Activated CD4-positive, alpha-beta T cell treated with anti-CD3 and anti-CD28 coated beads, Interleukin-2, amount 10 ng/mL, durations not matched to agents 7 days and 5 days (primary cell): ENCODE data around the gene MKLN1. TPM values are rescaled to one million over a fixed set of nuclear protein-coding genes. Genes with fewer than 3 reads are reported as not detected.
"Not testable (repeated sequence)": the region's sequence is repeated elsewhere in the genome, so short reads cannot be mapped to it uniquely, and the experiment has no call there.

Experiments used
- CTCF ChIA-PET: fragments of 350-600 bp; sonication (Branson Sonifier 250); formaldehyde crosslinking; loops from one replicate; lab custom pipeline; 2021; ENCODE audit warnings: antibody characterized with exemption; lab: Charles Lee
- POLR2A ChIA-PET: fragments of 350-600 bp; sonication (Branson Sonifier 250); formaldehyde crosslinking; loops from one replicate; lab custom pipeline; 2021; ENCODE audit warnings: antibody characterized with exemption; lab: Charles Lee
- DNase-seq: peaks from one replicate; pipeline ENCODE4 v3.0.0-alpha.2; 2020
- H3K27ac Mint-ChIP-seq: one replicate; pipeline ENCODE4 v1.8.0; 2021; ENCODE audit warnings: mild to moderate bottlenecking, moderate library complexity, mixed read lengths
- H3K27me3 Mint-ChIP-seq: one replicate; pipeline ENCODE4 v1.8.0; 2021; ENCODE audit warnings: mixed read lengths
- H3K36me3 Mint-ChIP-seq: one replicate; pipeline ENCODE4 v1.8.0; 2021; ENCODE audit warnings: low read depth, mixed read lengths
- H3K4me1 Mint-ChIP-seq: one replicate; pipeline ENCODE4 v1.8.0; 2021; ENCODE audit warnings: mixed read lengths
- H3K4me3 Mint-ChIP-seq: one replicate; pipeline ENCODE4 v1.8.0; 2021; ENCODE audit warnings: mild to moderate bottlenecking, moderate library complexity, mixed read lengths
- H3K9me3 Mint-ChIP-seq: one replicate; pipeline ENCODE4 v1.8.0; 2021; ENCODE audit warnings: mixed read lengths
- total RNA-seq, 2 experiments: library from RNA; stranded (reverse); gene quantifications; one replicate each; pipeline ENCODE4 v1.2.3, GENCODE V29; 2021

The MKLN1 gene
- total RNA-seq, 2 experiments from 2014 or later = 36.8 to 40.1 TPM

DNA sequence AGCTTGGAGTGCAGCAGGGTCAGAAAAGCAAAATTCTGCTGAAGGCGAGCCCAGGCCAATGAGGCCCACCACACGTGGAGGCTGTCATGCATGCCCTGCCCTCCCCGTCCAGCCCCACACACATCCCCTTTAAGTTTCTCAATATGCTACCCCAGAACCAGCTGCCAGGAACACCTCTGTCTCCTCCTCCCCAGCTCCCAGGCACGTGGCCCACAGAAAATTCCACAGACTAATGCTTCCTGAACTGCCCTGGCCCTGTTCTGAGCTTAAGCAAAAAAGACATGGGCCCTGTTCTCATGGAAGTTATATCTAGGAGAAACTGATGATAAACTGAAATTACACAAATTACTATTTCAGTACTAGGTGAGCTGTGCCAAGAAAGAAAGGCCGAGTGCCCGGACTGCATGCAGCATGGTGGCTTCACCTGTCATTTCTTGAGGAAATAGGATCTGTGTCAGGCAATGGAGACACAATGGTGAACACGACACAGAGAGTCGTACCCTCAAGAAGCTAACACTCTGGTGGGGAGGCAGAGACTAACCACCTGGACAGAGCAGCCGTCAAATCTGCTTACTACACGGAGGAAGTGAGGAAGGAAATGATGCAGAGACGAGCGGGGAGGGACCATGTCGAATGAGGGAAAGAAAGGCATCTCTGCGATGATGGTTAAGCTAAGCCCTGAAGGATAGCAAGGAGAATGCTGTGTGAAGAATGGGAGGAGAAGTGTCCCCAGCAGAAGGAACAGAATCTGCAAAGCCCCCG lies 184.3 kb downstream of the MKLN1 start:
- ChIA-PET CTCF (interaction anchor here (0.6 to 2.6 kb wide), 6 partner anchors 11 to 667 kb away, joined by 3 to 12 read pairs (median 6); no protein-coding TSS in a partner anchor), POLR2A (no interaction called here)
- peaks cover 2% of the 10 kb centered on the region for H3K27me3 Mint-ChIP-seq
- H3K4me1 Mint-ChIP-seq = peaks cover 33% of the 10 kb centered on the region
- H3K9me3 Mint-ChIP-seq = no peaks in the 10 kb centered on the region
- no peak overlapping the region for H3K4me3 Mint-ChIP-seq
- no peak overlapping the region for H3K27ac Mint-ChIP-seq
- H3K36me3 Mint-ChIP-seq = no peaks in the 10 kb centered on the region
- DNase-seq = no peak

DNA sequence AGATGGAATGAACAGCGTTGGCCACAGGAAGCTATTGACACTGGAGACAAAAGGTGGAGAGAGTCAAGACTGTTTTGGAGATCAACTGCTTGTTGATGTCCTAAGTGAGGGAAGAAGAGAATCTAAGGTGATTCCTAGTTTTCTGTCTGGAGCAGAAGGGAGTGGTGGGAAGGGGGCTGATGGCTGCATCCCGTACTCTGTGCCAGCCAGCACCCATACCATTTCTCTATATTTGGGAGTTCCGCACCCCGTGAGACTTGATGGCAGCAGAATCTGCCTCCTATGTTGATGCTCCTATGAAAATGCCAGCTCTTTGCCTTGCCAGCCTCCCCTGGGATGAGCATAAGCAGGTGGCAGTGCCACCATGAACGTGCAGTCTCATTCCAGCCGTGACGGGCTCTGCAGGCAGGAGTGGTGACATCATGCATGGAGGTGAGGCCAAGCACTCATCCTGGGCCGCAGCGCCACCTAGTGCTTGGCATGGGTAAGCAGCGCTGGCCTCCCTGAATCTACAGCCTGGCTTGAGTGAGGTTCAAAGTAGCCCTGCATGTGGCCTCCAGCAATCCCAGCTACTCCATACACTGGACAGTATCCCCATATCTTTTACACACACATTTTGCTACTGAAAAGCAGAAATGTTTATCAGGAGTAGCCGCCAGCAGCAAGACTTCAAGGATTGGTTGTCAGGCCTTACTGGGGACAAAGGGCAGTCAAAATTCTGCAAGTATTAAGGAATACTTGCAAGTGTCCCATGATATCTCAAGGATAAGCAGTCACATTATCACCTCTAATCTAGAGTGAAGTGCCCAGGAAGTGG lies 185.8 kb downstream of the MKLN1 start:
- Mint-ChIP-seq H3K36me3 (no peaks in the 10 kb centered on the region), H3K27me3 (peaks cover 2% of the 10 kb centered on the region), H3K9me3 (no peaks in the 10 kb centered on the region), H3K27ac (peak overlapping the region; percentile 6), H3K4me3 (no peak overlapping the region), H3K4me1 (peaks cover 24% of the 10 kb centered on the region)
- DNase-seq = peak; percentile 85
- ChIA-PET CTCF (interaction anchor here (0.6 to 1.4 kb wide), 10 partner anchors 9 to 628 kb away, joined by 3 to 7 read pairs (median 4); no protein-coding TSS in a partner anchor), POLR2A (no interaction called here)

DNA sequence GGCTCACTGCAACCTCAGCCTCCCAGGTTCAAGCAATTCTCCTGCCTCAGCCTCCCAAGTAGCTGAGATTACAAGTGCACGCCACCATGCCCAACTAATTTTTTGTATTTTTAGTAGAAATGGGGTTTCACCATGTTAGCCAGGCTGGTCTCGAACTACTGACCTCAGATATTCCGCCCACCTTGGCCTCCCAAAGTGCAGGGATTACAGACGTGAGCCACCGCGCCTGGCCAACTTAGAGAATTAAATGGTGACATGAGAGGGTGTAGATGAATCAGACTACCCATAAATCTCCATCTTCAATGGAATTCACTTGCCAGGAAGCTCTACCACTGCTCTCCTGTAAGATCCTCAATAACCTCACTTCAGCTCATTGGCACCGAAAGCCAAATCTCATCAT lies 187.8 kb downstream of the MKLN1 start:
- peaks cover 20% of the 10 kb centered on the region for H3K4me1 Mint-ChIP-seq
- H3K36me3 Mint-ChIP-seq, H3K9me3 Mint-ChIP-seq, DNase-seq, POLR2A ChIA-PET, H3K27ac Mint-ChIP-seq, H3K4me3 Mint-ChIP-seq, H3K27me3 Mint-ChIP-seq: not testable (repeated sequence)
- CTCF ChIA-PET = interaction anchor here (1.3 to 1.5 kb wide), 2 partner anchors 326 to 407 kb away, joined by 3 read pairs; no protein-coding TSS in a partner anchor

DNA sequence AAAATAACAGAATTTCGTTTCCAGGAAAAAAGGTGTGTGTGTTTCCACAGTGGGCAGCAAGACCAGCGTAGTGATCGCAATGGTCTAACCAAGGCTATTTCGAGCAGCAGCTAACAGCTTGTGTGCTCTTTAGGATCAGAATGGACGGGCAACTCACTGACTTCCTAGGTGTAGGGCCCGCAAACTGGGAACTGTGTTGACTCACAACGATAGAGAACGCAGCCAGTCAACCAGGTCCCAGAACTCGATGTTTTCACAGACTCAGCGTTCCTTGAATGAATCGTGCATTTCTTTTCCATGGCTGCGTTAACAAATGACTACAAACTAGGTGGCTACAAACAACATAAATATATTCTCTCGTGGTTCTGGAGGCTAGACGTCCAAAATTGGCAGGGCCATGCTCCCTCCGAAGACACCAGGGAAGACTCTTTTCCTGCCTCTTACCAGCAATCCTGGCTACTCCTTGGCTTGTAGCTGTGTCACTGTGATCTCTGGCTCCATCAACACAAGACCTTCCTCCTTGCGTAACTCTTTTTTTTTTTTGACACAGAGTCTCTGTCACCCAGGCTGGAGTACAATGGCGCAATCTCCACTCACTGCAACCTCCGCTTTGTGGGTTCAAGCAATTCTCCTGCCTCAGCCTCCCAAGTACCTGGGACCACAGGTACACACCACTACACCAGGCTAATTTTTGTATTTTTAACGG lies 189.7 kb downstream of the MKLN1 start:
- Mint-ChIP-seq H3K4me3 (no peak overlapping the region), H3K4me1 (peaks cover 21% of the 10 kb centered on the region), H3K36me3 (no peaks in the 10 kb centered on the region), H3K27me3 (peaks cover 2% of the 10 kb centered on the region), H3K9me3 (no peaks in the 10 kb centered on the region), H3K27ac (no peak overlapping the region)
- POLR2A ChIA-PET = no interaction called here
- CTCF ChIA-PET = interaction anchor here (0.6 kb wide), 1 partner anchor 16 kb away, joined by 4 read pairs; no protein-coding TSS in a partner anchor
- DNase-seq = no peak

DNA sequence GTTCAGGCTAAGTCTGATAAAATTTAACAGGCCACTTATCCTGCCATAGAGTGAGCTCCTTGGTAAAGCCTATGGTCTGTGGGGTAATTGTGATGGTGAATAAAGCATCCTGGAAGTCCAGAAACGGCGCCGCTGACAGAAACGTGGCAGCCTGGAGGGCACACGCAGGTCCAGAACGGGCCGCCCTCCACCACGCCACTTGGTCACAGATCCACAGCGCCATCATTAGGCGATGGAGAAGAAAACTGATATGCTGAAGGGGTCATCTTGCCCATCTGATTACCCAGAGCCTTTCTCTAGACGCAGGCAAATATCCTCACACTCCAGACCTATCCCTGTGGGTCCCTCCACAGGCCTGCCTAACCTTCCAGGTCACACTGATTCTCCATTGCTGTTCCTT lies 190.9 kb downstream of the MKLN1 start:
- no peak overlapping the region for H3K27ac Mint-ChIP-seq
- no peak for DNase-seq
- no peak overlapping the region for H3K4me3 Mint-ChIP-seq
- H3K36me3 Mint-ChIP-seq = peaks cover 5% of the 10 kb centered on the region
- H3K4me1 Mint-ChIP-seq = peaks cover 19% of the 10 kb centered on the region
- peaks cover 2% of the 10 kb centered on the region for H3K27me3 Mint-ChIP-seq
- CTCF ChIA-PET = interaction anchor here (1.3 kb wide), 1 partner anchor 461 kb away, joined by 3 read pairs; no protein-coding TSS in a partner anchor
- POLR2A ChIA-PET = no interaction called here
- H3K9me3 Mint-ChIP-seq = peaks cover 5% of the 10 kb centered on the region

DNA sequence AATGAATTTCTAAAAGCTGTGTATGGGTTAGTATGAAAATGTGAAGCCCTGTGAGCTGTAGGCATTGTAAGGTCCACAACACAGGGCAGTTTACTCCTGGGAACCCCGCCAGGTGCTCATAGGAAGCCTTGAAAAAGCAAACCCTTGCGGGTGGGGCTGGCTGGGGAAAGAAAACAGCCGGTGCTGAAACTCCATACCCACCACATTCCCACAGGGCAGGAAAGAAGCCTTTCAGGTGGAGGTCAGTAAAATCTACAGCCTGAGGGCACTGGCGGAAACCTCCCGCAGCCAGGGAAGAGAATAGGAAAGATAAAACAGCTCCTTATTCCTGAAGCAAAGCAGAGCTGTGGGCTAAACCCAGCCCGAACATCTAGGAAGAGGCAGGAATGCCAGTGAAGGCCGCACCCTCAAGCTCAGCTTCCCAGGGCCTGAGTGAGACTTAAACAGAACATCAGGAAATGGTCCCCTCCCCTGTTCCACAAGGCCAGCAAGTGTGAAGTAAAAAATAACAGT lies 194.0 kb downstream of the MKLN1 start:
- ChIA-PET CTCF (interaction anchor here (0.7 to 1.5 kb wide), 8 partner anchors 8 to 561 kb away, joined by 3 to 7 read pairs (median 4); no protein-coding TSS in a partner anchor), POLR2A (no interaction called here)
- Mint-ChIP-seq H3K36me3 (peaks cover 5% of the 10 kb centered on the region), H3K27me3 (peaks cover 14% of the 10 kb centered on the region), H3K4me3 (no peak overlapping the region), H3K4me1 (peaks cover 19% of the 10 kb centered on the region), H3K9me3 (peaks cover 5% of the 10 kb centered on the region), H3K27ac (peak overlapping the region; percentile 61)
- DNase-seq = no peak

DNA sequence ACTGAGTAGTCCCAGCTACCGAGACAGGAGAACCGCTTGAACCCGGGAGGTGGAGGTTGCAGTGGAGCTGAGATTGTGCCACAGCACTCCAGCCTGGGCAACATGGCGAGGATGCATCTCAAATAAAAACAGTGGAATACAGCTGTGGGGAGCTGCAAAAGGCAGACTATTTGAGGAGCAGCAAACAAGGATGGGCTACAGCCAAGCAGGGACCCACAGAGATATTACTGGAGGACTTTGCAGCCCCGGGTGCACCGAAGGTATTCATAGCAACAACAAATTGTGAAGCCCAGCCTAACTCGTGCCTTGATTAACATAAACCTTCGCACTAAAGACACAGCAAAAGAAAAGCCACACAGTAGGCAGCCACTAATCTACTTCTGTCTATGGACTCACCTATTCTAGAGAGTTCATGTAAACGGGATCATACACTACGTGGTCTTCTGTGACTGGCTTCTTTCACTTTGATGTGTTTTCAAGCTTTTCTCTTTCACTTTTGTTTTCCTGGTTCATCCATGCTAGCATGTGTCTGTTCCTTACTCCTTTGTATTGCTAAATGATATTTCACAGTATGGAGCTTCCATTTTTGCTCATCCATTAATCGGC lies 194.8 kb downstream of the MKLN1 start:
- Mint-ChIP-seq H3K36me3 (peaks cover 5% of the 10 kb centered on the region), H3K27me3 (peaks cover 16% of the 10 kb centered on the region), H3K4me3 (peak overlapping the region; percentile 44), H3K4me1 (peaks cover 23% of the 10 kb centered on the region), H3K9me3 (peaks cover 5% of the 10 kb centered on the region), H3K27ac (peak overlapping the region; percentile 86)
- ChIA-PET POLR2A (no interaction called here), CTCF (interaction anchor here (0.6 to 1.5 kb wide), 9 partner anchors 8 to 562 kb away, joined by 3 to 7 read pairs (median 4); no protein-coding TSS in a partner anchor)
- DNase-seq = peak; percentile 32

DNA sequence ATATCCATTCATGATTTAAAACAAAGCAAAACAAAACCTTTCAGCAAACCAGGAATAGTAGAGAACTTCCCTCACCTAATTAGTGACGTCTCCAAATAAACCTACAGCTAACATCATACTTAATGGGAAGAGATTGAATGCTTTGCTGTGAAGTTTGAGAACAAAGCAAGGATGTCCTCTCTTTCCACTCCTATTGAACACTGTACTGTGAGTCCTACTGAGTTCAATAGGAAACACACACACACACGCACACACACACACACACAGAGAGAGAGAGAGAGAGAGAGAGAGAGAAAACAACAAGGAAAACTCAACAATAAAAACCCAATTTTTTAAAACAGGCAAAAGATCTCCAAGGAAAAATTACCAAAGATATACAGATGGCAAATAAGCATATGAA lies 196.4 kb downstream of the MKLN1 start:
- CTCF ChIA-PET = interaction anchor here (0.7 kb wide), 1 partner anchor 12 kb away, joined by 3 read pairs; no protein-coding TSS in a partner anchor
- H3K27me3 Mint-ChIP-seq = peaks cover 23% of the 10 kb centered on the region
- H3K36me3 Mint-ChIP-seq = peaks cover 5% of the 10 kb centered on the region
- H3K4me1 Mint-ChIP-seq = peaks cover 24% of the 10 kb centered on the region
- no peak overlapping the region for H3K27ac Mint-ChIP-seq
- peaks cover 5% of the 10 kb centered on the region for H3K9me3 Mint-ChIP-seq
- POLR2A ChIA-PET = no interaction called here
- no peak overlapping the region for H3K4me3 Mint-ChIP-seq
- DNase-seq = no peak

DNA sequence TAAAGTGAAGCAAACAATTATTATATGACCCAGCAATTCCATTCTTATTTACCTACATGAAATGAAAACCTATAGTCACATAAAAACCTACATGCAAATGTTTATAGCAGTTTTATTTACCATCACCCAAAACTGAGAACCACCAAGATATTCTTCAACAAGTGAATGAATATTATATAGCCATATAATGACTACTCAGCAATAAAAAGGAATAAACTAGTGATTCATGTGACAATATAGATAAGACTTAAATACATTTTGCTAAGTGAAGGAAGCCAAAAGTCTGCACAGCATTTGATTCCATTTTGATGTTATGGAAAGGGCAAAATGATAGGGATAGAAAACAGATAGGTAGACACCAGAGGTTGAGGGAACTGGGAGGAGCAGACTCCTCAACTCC lies 197.0 kb downstream of the MKLN1 start:
- peaks cover 23% of the 10 kb centered on the region for H3K27me3 Mint-ChIP-seq
- no peak overlapping the region for H3K27ac Mint-ChIP-seq
- ChIA-PET POLR2A (no interaction called here), CTCF (interaction anchor here (0.7 kb wide), 1 partner anchor 13 kb away, joined by 3 read pairs; no protein-coding TSS in a partner anchor)
- H3K4me1 Mint-ChIP-seq = peaks cover 24% of the 10 kb centered on the region
- H3K36me3 Mint-ChIP-seq = peaks cover 5% of the 10 kb centered on the region
- no peak for DNase-seq
- H3K4me3 Mint-ChIP-seq = no peak overlapping the region
- H3K9me3 Mint-ChIP-seq = peaks cover 5% of the 10 kb centered on the region

DNA sequence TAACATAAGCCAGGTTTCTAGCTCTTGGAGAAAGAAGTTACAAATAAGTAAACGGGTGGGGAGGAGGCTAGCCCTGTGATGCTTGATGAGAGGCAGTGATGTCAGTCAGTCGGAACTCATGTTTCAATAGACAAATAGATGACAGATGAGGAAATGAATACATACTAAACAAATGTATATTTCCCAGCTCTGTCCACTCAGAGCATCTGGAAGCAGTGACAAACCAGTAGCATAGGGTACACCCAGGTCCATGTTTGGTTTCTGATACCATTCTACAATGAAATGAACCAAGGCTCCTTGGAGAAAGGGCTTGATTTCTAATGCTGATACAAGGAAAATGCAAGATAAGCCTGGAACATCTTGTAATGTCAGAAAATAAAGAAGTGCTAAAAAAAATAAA lies 198.1 kb downstream of the MKLN1 start:
- H3K27ac Mint-ChIP-seq = no peak overlapping the region
- H3K9me3 Mint-ChIP-seq = peaks cover 5% of the 10 kb centered on the region
- peaks cover 24% of the 10 kb centered on the region for H3K4me1 Mint-ChIP-seq
- DNase-seq = no peak
- CTCF ChIA-PET = interaction anchor here (1.0 to 1.2 kb wide), 2 partner anchors 20 to 71 kb away, joined by 3 to 5 read pairs; no protein-coding TSS in a partner anchor
- H3K4me3 Mint-ChIP-seq = no peak overlapping the region
- peaks cover 23% of the 10 kb centered on the region for H3K27me3 Mint-ChIP-seq
- H3K36me3 Mint-ChIP-seq = peaks cover 5% of the 10 kb centered on the region
- POLR2A ChIA-PET = no interaction called here

DNA sequence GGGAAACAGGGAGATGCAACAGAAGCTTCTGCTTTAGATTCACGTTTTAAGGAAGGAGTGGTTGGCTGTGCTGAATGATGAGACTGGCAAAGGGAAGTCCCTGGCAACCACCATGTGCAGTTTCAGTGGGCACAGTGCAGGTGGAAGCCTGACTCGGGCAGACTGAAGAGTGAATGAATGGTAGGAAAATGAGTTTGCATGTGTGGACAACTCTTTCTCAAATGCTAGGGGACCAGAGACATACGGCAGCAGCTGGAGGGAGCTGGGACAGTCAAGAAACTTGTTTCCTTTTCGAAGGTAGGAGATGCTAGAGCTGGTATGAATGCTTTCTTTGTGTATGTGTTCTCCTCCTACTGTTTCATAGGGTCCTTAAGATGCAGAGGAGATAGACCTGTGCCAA lies 199.8 kb downstream of the MKLN1 start:
- H3K27me3 Mint-ChIP-seq = peaks cover 23% of the 10 kb centered on the region
- CTCF ChIA-PET = interaction anchor here (0.6 to 1.9 kb wide), 5 partner anchors 11 to 630 kb away, joined by 3 to 5 read pairs (median 4); no protein-coding TSS in a partner anchor
- DNase-seq = no peak
- POLR2A ChIA-PET = no interaction called here
- H3K36me3 Mint-ChIP-seq = peaks cover 5% of the 10 kb centered on the region
- H3K4me1 Mint-ChIP-seq = peaks cover 14% of the 10 kb centered on the region
- no peak overlapping the region for H3K27ac Mint-ChIP-seq
- peaks cover 5% of the 10 kb centered on the region for H3K9me3 Mint-ChIP-seq
- no peak overlapping the region for H3K4me3 Mint-ChIP-seq
